Right lobe of liver (tissue), 6 donors: ENCODE measurements around the gene UBC. TPM values are rescaled to one million over a fixed set of nuclear protein-coding genes. Genes with fewer than 3 reads are reported as not detected.
"Not testable (repeated sequence)": the region's sequence is repeated elsewhere in the genome, so short reads cannot be mapped to it uniquely, and the experiment has no call there.

Experiments used
- ATAC-seq, 4 donors: fragments of 200-7000 bp; cut with Tn5 transposase; one replicate each; pipeline ENCODE4 v1.9.1; 2020; ENCODE audit warnings: mild to moderate bottlenecking in 4 of 4, moderate library complexity in 4 of 4
- DNase-seq, 3 donors: peaks; one replicate each; pipeline ENCODE4 v3.0.0-alpha.2; 2020
- H3K27ac ChIP-seq, 3 donors: fragments of 200-600 bp; one replicate each; pipeline ENCODE4 v1.8.0; 2022
- H3K27me3 ChIP-seq, 2 donors: fragments of 200-600 bp; one replicate each; pipeline ENCODE4 v1.8.0; 2022
- H3K36me3 ChIP-seq, 4 donors: fragments of 200-600 bp; sonication (generic) in 1 of 4; one replicate each; pipeline versions ENCODE4 v1.5.1 to v1.8.0; 2017 to 2022; ENCODE audit warnings: control low read depth in 1 of 4
- H3K4me1 ChIP-seq, 4 donors: fragments of 200-600 bp; sonication (generic) in 1 of 4; one replicate each; pipeline versions ENCODE4 v1.5.1 to v1.8.0; 2017 to 2022; ENCODE audit warnings: control low read depth in 1 of 4
- H3K4me3 ChIP-seq, 3 donors: fragments of 200-600 bp; one replicate each; pipeline ENCODE4 v1.8.0; 2022
- H3K9me3 ChIP-seq, 4 donors: fragments of 200-600 bp; sonication (generic) in 1 of 4; one replicate each; pipeline versions ENCODE4 v1.5.1 to v1.8.0; 2017 to 2022; ENCODE audit warnings: control low read depth in 1 of 4
- POLR2A ChIP-seq: fragments of 450-650 bp; IDR thresholded peaks from one replicate; pipeline ENCODE4 v1.6.1; 2017; ENCODE audit warnings: antibody characterized with exemption, mild to moderate bottlenecking
- WGBS: methylation state at CpG from one replicate; pipeline ENCODE4 v1.1.6; 2018; ENCODE audit warnings: low coverage, low lambda C conversion rate; ENCODE audit not compliant: insufficient coverage; ENCODE audit errors: missing lambda C conversion rate; 5-methylcytosine and 5-hydroxymethylcytosine counted together
- intact Hi-C, 2 donors: fragments of 100-400 bp; cut with DNase I; formaldehyde crosslinking; loops; one replicate each; pipeline versions ENCODE4 v1.11.2 to v1.14.1; 2022
- total RNA-seq, 6 experiments: library from RNA; depleted of rRNA in 2 of 6; stranded (reverse); fragments of >200 nt in 2 of 6; fragmentation: NEBNext Ultra II Directional in 3 of 6; extraction: Animal tissue kit (Norgen Biotek cat#: 25700) in 3 of 6; gene quantifications; one replicate each; pipeline versions ENCODE4 v1.1.0 to v1.2.4, GENCODE V29; 2016 to 2023
- TF ChIP-seq, protein P1 (sequence below), 4 donors: fragments of 200-600 bp in 3 of 4; fragments of 450-650 bp in 1 of 4; IDR thresholded peaks; one replicate each; pipeline versions ENCODE4 v1.5.1 to v1.8.0; 2016 to 2022; ENCODE audit warnings: antibody characterized with exemption in 4 of 4, mild to moderate bottlenecking in 2 of 4
- donor health status: DM: no; HTN: yes; CAD: no.
- donor health status: DM: no; HTN: no; CAD: no.
- donor health status: DM: no; HTN: no; CAD: no.
- donor health status: DM: no; HTN: yes; CAD: no.
- donor health status: DM: no; HTN: yes; CAD: no.

UBC gene
- total RNA-seq, 6 experiments from 2014 or later: 390 to 1,023 (median 604) TPM

DNA sequence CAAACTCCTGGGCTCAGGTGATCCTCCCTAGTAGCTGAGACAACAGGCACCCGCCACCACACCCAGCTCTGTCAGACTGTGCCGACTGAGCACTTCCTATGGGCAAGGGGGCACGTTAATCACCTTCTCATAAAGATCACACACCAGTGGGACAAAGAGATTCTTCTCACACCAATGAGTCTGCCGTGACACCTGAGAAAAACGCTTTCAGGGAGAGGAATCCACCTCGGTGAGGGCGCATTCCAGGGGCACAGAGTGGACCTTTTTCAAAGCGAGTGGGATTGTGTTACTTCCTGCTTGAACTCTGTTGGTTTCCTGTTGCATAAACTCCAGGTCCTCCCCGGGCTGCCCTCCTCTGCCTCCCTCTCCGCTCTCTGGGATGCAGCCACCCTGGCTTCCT, 33.3 kb downstream of the UBC start:
- DNase-seq: no peak

DNA sequence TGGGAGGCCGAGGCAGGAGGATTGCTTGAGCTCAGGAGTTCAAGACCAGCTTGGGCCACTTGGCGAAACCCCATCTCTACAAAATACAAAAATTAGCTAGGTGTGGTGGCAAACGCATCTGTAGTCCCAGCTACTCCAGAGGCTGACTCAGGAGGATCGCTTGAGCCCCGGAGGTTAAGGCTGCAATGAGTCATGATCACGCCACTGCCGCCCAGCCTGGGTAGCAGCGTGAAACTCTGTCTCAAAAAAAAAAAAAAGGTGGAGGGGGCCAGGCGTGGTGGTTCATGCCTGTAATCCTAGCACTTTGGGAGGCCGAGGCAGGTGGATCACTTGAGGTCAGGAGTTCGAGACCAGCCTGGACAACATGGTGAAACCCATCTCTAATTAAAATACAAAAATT, 34.1 kb downstream of the UBC start:
- not testable (repeated sequence) for DNase-seq, H3K27ac ChIP-seq, ATAC-seq, H3K27me3 ChIP-seq, H3K4me3 ChIP-seq, H3K36me3 ChIP-seq, H3K9me3 ChIP-seq
- WGBS: 74% methylated on average over 3 of the region's 11 CpGs
- intact Hi-C loops: loop anchor here in 1 of 2 donors (10.0 kb wide), 1 partner anchor 76 kb away; no protein-coding TSS in a partner anchor
- H3K4me1 ChIP-seq: peaks cover 0 to 21% (median 6%) of the 10 kb centered on the region in 4 donors

More for the DNA sequence above, 33.3 kb downstream of the UBC start:
- ATAC-seq: peak in 3 of 4 donors; percentile 17 to 28 (median 19)
- WGBS: 55% methylated on average over 7 of the region's 10 CpGs
- no peaks in the 10 kb centered on the region for H3K9me3 ChIP-seq
- H3K4me1 ChIP-seq: peaks cover 0 to 17% (median 4%) of the 10 kb centered on the region in 4 donors
- no peak for TF ChIP-seq POLR2A
- TF ChIP-seq, protein P1, sequence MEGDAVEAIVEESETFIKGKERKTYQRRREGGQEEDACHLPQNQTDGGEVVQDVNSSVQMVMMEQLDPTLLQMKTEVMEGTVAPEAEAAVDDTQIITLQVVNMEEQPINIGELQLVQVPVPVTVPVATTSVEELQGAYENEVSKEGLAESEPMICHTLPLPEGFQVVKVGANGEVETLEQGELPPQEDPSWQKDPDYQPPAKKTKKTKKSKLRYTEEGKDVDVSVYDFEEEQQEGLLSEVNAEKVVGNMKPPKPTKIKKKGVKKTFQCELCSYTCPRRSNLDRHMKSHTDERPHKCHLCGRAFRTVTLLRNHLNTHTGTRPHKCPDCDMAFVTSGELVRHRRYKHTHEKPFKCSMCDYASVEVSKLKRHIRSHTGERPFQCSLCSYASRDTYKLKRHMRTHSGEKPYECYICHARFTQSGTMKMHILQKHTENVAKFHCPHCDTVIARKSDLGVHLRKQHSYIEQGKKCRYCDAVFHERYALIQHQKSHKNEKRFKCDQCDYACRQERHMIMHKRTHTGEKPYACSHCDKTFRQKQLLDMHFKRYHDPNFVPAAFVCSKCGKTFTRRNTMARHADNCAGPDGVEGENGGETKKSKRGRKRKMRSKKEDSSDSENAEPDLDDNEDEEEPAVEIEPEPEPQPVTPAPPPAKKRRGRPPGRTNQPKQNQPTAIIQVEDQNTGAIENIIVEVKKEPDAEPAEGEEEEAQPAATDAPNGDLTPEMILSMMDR (IDR thresholded peaks at IDR 0.05): no peak
- H3K27ac ChIP-seq: no peak overlapping the region
- H3K4me3 ChIP-seq: no peak overlapping the region
- intact Hi-C loops: loop anchor here in 1 of 2 donors (10.0 kb wide), 1 partner anchor 76 kb away; no protein-coding TSS in a partner anchor
- H3K36me3 ChIP-seq: no peaks in the 10 kb centered on the region
- H3K27me3 ChIP-seq: no peaks in the 10 kb centered on the region

DNA sequence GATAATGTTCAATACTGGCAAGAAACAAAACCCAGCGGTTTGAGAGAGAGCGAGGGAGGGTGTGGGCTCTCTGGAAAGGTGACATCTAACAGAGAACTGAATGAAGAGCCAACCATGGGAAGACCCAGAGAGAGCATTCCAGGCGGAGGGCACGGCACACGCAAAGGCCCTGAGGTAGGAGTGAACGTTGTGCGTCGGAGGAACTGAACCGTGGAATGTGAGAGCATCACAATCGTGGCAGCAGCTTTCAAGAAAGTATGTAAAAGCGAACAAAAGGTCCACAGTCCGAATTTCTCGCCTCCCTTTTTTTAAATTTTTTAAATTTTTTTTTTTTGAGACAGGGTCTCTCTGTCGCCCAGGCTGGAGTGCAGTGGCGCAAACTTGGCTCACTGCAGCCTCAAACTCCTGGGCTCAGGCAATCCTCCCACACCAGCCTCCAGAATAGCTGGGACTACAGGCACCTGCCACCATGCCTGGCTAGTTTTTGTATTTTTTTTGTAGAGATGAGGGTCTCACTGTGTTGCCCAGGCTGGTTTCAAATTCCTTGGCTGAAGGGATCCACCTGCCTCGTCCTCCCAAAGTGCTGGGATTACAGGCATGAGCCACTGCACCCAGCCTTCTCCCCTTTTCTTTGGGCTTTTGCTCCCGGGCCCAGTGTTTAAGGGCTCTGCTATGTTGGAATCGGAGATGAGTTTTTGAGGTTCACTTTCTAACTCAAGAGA, 35.5 kb downstream of the UBC start:
- H3K9me3 ChIP-seq: no peaks in the 10 kb centered on the region
- no peaks in the 10 kb centered on the region for H3K27me3 ChIP-seq
- DNase-seq (no peak), ATAC-seq (peak in 2 of 4 donors; percentile 6 to 9)
- 79% methylated on average over 17 of the region's 18 CpGs for WGBS
- peaks cover 0 to 23% (median 7%) of the 10 kb centered on the region in 4 donors for H3K4me1 ChIP-seq
- TF ChIP-seq, protein P1 (IDR thresholded peaks at IDR 0.05): no peak
- TF ChIP-seq POLR2A: no peak
- no peak overlapping the region for H3K27ac ChIP-seq
- H3K4me3 ChIP-seq: no peak overlapping the region
- no peaks in the 10 kb centered on the region for H3K36me3 ChIP-seq
- intact Hi-C loops: no loop called here

DNA sequence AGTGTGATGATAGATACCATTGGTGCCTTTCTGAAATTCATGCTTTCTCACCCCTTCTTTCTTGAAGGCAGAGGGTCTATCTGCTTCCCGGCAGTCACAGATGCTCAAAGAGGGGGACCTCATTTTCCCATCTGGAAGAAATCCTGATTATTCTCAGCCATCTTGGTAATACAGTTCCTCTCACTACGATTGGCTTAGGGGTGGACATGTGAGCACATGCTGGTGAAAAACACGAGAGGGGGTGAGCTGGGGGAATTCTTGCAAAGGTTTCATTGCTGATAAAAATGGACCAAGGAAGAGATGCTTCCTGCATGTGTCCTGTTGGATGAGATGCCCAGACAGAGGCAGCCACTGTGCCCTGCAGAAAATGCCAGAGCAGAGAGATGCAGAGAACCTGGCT, 37.0 kb downstream of the UBC start:
- no peak for ATAC-seq
- Histone ChIP-seq H3K9me3 (no peaks in the 10 kb centered on the region), H3K4me1 (peaks cover 0 to 26% (median 7%) of the 10 kb centered on the region in 4 donors), H3K4me3 (no peak overlapping the region), H3K27ac (no peak overlapping the region), H3K27me3 (no peaks in the 10 kb centered on the region), H3K36me3 (no peaks in the 10 kb centered on the region)
- TF ChIP-seq, protein P1 (IDR thresholded peaks at IDR 0.05): no peak
- TF ChIP-seq POLR2A: no peak
- intact Hi-C loops: no loop called here
- WGBS: 44% methylated on average over 2 of the region's 3 CpGs
- no peak for DNase-seq

DNA sequence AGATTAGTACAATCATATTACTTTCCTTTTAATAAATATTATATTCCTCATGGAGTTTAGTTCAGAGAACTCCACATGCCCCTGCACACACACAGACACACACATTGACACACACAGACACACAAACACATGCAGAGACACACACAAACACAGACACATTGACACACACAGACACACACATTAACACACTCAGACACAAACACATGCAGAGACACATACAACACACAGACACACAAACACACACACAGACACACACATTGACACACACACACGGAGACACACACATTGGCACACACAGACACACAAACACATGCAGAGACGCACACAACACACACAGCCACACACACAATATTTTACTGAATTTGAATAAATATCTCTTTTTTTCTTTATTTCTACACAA, 38.3 kb downstream of the UBC start:
- no peaks in the 10 kb centered on the region for H3K27me3 ChIP-seq
- TF ChIP-seq, protein P1 (IDR thresholded peaks at IDR 0.05): no peak
- TF ChIP-seq POLR2A: no peak
- no peak overlapping the region for H3K4me3 ChIP-seq
- 81% methylated on average over 2 of the region's 2 CpGs for WGBS
- ATAC-seq (no peak), DNase-seq (no peak)
- intact Hi-C loops: no loop called here
- no peaks in the 10 kb centered on the region for H3K36me3 ChIP-seq
- H3K27ac ChIP-seq: no peak overlapping the region
- H3K4me1 ChIP-seq: peaks cover 0 to 38% (median 13%) of the 10 kb centered on the region in 4 donors
- H3K9me3 ChIP-seq: no peaks in the 10 kb centered on the region
